Measurements from ENCODE around the gene GUCA2A. TPM values are rescaled to one million over a fixed set of nuclear protein-coding genes. Genes with fewer than 3 reads are reported as not detected.

Gene GUCA2A
- total and polyA plus RNA-seq, 4 donors = 1.0 to 29.8 TPM; not detected in 2

- 54 to 55% methylated on average over 12 of the region's 12 CpGs for WGBS, 2 donors
- H3K36me3 ChIP-seq (ENCODE audit: control insufficient read depth in 1 of 2, insufficient read depth in 2 of 2, low read length in 1 of 2) = no peaks in the 10 kb centered on the region
- no peak overlapping the region for H3K27ac ChIP-seq (ENCODE audit: low read depth in 1 of 2, low read length in 2 of 2)
- intact Hi-C loops (cut with DNase I) = no loop called here
- no peaks in the 10 kb centered on the region for H3K4me1 ChIP-seq (ENCODE audit: control insufficient read depth in 1 of 2, insufficient read depth in 2 of 2, low read length in 2 of 2)
- no peaks in the 10 kb centered on the region for H3K27me3 ChIP-seq (ENCODE audit: control insufficient read depth in 1 of 2, insufficient read depth in 2 of 2, low read length in 1 of 2)
- peak; percentile 17 for ATAC-seq (ENCODE audit: low FRiP score)
- DNase-seq = peak; percentile 48 to 76
- no peak overlapping the region for H3K4me3 ChIP-seq (ENCODE audit: low read length in 2 of 2)
- H3K9me3 ChIP-seq (ENCODE audit: control insufficient read depth, low read length) = peaks cover 4% of the 10 kb centered on the region
Observed at GRCh38 chr1:42165511-42166210, 1.1 kb upstream of the GUCA2A start.

DNA sequence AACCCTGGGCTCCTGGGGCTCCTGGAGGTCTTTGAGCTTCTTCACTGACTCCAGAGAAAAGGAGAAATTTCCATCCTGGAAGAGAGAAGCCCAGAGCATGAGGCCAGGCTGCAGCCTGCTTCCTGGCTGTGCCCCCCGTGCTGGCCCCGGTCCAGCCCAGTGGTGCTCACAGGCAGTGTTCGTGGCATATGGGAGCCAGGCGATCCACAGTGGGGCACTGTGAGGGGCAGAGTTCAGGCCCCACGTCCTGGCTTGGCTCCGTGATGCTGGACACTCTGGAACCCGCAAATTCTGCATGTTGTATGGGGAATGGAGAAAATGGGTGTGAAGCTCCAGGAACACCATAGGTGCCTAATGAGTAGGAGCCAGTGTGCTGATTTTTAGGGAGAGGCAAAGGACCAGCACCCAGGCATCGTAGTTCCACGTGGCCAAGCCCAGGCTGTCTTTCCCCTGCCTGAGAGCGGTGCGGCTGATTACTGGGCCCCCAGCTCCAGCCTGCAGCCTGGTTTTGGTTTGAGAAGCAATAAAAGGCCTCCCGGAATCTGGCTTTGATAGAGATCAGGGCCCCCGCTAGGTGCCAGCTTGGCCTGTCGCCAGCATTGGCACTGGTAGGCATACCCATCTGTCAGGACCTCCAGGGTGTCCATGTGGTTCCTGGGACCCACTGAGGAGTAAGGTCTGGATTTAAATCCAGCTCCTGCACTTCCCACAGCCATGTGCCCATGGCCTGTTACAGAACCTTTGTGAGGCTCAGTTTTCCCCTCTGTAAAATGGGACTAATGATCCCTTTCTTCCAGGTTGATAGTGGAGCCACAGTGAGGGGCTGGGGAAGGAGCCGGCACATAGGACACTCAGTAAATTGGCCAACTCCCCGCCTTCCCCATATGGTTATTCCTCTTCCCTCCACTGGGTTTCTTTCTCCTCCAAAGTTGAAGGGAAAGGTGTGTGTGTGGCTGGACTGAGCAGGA is 725 bp downstream of the GUCA2A start:
- no peak overlapping the region for H3K27ac ChIP-seq (ENCODE audit: low read depth in 1 of 2, low read length in 2 of 2)
- H3K36me3 ChIP-seq (ENCODE audit: control insufficient read depth in 1 of 2, insufficient read depth in 2 of 2, low read length in 1 of 2) = no peaks in the 10 kb centered on the region
- WGBS, 2 donors = 73 to 78% methylated on average over 16 of the region's 16 CpGs
- intact Hi-C loops (cut with DNase I) = no loop called here
- no peaks in the 10 kb centered on the region for H3K4me1 ChIP-seq (ENCODE audit: control insufficient read depth in 1 of 2, insufficient read depth in 2 of 2, low read length in 2 of 2)
- H3K4me3 ChIP-seq (ENCODE audit: low read length in 2 of 2) = no peak overlapping the region
- no peaks in the 10 kb centered on the region for H3K27me3 ChIP-seq (ENCODE audit: control insufficient read depth in 1 of 2, insufficient read depth in 2 of 2, low read length in 1 of 2)
- DNase-seq = no peak
- no peak for ATAC-seq (ENCODE audit: low FRiP score)
- H3K9me3 ChIP-seq (ENCODE audit: control insufficient read depth, low read length) = peaks cover 4% of the 10 kb centered on the region

GRCh38 chr1:42163114-42163513 is 1.4 kb downstream of the GUCA2A start:
- WGBS, 2 donors = 90% methylated on average over 2 of the region's 2 CpGs
- H3K4me1 ChIP-seq (ENCODE audit: control insufficient read depth in 1 of 2, insufficient read depth in 2 of 2, low read length in 2 of 2) = no peaks in the 10 kb centered on the region
- no peaks in the 10 kb centered on the region for H3K27me3 ChIP-seq (ENCODE audit: control insufficient read depth in 1 of 2, insufficient read depth in 2 of 2, low read length in 1 of 2)
- no peaks in the 10 kb centered on the region for H3K36me3 ChIP-seq (ENCODE audit: control insufficient read depth in 1 of 2, insufficient read depth in 2 of 2, low read length in 1 of 2)
- no peak for DNase-seq
- no peak overlapping the region for H3K4me3 ChIP-seq (ENCODE audit: low read length in 2 of 2)
- intact Hi-C loops (cut with DNase I) = no loop called here
- no peak for ATAC-seq (ENCODE audit: low FRiP score)
- H3K27ac ChIP-seq (ENCODE audit: low read depth in 1 of 2, low read length in 2 of 2) = no peak overlapping the region
- peaks cover 4% of the 10 kb centered on the region for H3K9me3 ChIP-seq (ENCODE audit: control insufficient read depth, low read length)

GRCh38 chr1:42162181-42162580 is 2.4 kb downstream of the GUCA2A start:
- DNase-seq (no peak), ATAC-seq (ENCODE audit: low FRiP score) (no peak)
- no peak overlapping the region for H3K4me3 ChIP-seq (ENCODE audit: low read length in 2 of 2)
- no peaks in the 10 kb centered on the region for H3K27me3 ChIP-seq (ENCODE audit: control insufficient read depth in 1 of 2, insufficient read depth in 2 of 2, low read length in 1 of 2)
- no peak overlapping the region for H3K27ac ChIP-seq (ENCODE audit: low read depth in 1 of 2, low read length in 2 of 2)
- no peaks in the 10 kb centered on the region for H3K4me1 ChIP-seq (ENCODE audit: control insufficient read depth in 1 of 2, insufficient read depth in 2 of 2, low read length in 2 of 2)
- H3K36me3 ChIP-seq (ENCODE audit: control insufficient read depth in 1 of 2, insufficient read depth in 2 of 2, low read length in 1 of 2) = no peaks in the 10 kb centered on the region
- WGBS, 2 donors = 83 to 85% methylated on average over 5 of the region's 5 CpGs
- intact Hi-C loops (cut with DNase I) = no loop called here
- peaks cover 4% of the 10 kb centered on the region for H3K9me3 ChIP-seq (ENCODE audit: control insufficient read depth, low read length)

DNA sequence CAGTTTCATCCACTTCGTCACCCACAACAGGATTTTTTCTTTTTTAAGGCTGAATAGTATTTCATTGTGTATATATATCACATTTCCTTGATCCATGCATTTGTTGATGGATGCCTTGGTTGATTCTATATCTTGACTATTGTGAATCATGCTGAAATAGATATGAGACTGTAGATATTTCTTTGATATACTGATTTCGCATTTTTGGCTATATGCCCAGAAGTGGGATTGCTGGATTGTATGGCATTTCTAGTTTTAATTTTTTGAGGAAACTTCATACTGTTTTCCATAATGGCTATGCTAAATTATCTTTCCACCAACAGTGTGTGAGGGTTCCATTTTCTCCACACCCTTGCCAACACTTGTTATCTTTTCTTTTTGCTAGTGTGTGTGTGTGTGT is 6.4 kb downstream of the GUCA2A start:
- H3K27me3 ChIP-seq (ENCODE audit: control insufficient read depth in 1 of 2, insufficient read depth in 2 of 2, low read length in 1 of 2) = no peaks in the 10 kb centered on the region
- 36 to 43% methylated on average over 2 of the region's 2 CpGs for WGBS, 2 donors

GRCh38 chr1:42157667-42158066 is 6.9 kb downstream of the GUCA2A start:
- H3K4me3 ChIP-seq (ENCODE audit: low read length in 2 of 2) = no peak overlapping the region
- ATAC-seq (ENCODE audit: low FRiP score) (no peak), DNase-seq (no peak)
- no peaks in the 10 kb centered on the region for H3K27me3 ChIP-seq (ENCODE audit: control insufficient read depth in 1 of 2, insufficient read depth in 2 of 2, low read length in 1 of 2)
- no peak overlapping the region for H3K27ac ChIP-seq (ENCODE audit: low read depth in 1 of 2, low read length in 2 of 2)
- 75 to 76% methylated on average over 7 of the region's 7 CpGs for WGBS, 2 donors
- no peaks in the 10 kb centered on the region for H3K4me1 ChIP-seq (ENCODE audit: control insufficient read depth in 1 of 2, insufficient read depth in 2 of 2, low read length in 2 of 2)
- intact Hi-C loops (cut with DNase I) = no loop called here
- H3K36me3 ChIP-seq (ENCODE audit: control insufficient read depth in 1 of 2, insufficient read depth in 2 of 2, low read length in 1 of 2) = no peaks in the 10 kb centered on the region
- peaks cover 4% of the 10 kb centered on the region for H3K9me3 ChIP-seq (ENCODE audit: control insufficient read depth, low read length)

More for the DNA sequence above, 6.4 kb downstream of the GUCA2A start:
- no peak overlapping the region for H3K4me3 ChIP-seq (ENCODE audit: low read length in 2 of 2)
- H3K9me3 ChIP-seq (ENCODE audit: control insufficient read depth, low read length) = peaks cover 4% of the 10 kb centered on the region
- intact Hi-C loops (cut with DNase I) = no loop called here
- H3K27ac ChIP-seq (ENCODE audit: low read depth in 1 of 2, low read length in 2 of 2) = no peak overlapping the region
- no peaks in the 10 kb centered on the region for H3K4me1 ChIP-seq (ENCODE audit: control insufficient read depth in 1 of 2, insufficient read depth in 2 of 2, low read length in 2 of 2)
- H3K36me3 ChIP-seq (ENCODE audit: control insufficient read depth in 1 of 2, insufficient read depth in 2 of 2, low read length in 1 of 2) = no peaks in the 10 kb centered on the region
- no peak for DNase-seq
- no peak for ATAC-seq (ENCODE audit: low FRiP score)

GRCh38 chr1:42155362-42155761 is 9.2 kb downstream of the GUCA2A start:
- peak in 1 of 2 donors; percentile 68 for DNase-seq
- WGBS, 2 donors = 88 to 92% methylated on average over 12 of the region's 12 CpGs

GRCh38 chr1:42154685-42155084 is 9.9 kb downstream of the GUCA2A start:
- H3K36me3 ChIP-seq (ENCODE audit: control insufficient read depth in 1 of 2, insufficient read depth in 2 of 2, low read length in 1 of 2) = no peaks in the 10 kb centered on the region
- WGBS, 2 donors = 89 to 92% methylated on average over 13 of the region's 13 CpGs

More at GRCh38 chr1:42155362-42155761, 9.2 kb downstream of the GUCA2A start:
- Histone ChIP-seq H3K36me3 (ENCODE audit: control insufficient read depth in 1 of 2, insufficient read depth in 2 of 2, low read length in 1 of 2) (no peaks in the 10 kb centered on the region), H3K4me3 (ENCODE audit: low read length in 2 of 2) (no peak overlapping the region), H3K4me1 (ENCODE audit: control insufficient read depth in 1 of 2, insufficient read depth in 2 of 2, low read length in 2 of 2) (no peaks in the 10 kb centered on the region), H3K9me3 (ENCODE audit: control insufficient read depth, low read length) (no peaks in the 10 kb centered on the region), H3K27ac (ENCODE audit: low read depth in 1 of 2, low read length in 2 of 2) (no peak overlapping the region), H3K27me3 (ENCODE audit: control insufficient read depth in 1 of 2, insufficient read depth in 2 of 2, low read length in 1 of 2) (no peaks in the 10 kb centered on the region)
- intact Hi-C loops (cut with DNase I) = no loop called here
- ATAC-seq (ENCODE audit: low FRiP score) = no peak

More at GRCh38 chr1:42154685-42155084, 9.9 kb downstream of the GUCA2A start:
- intact Hi-C loops (cut with DNase I) = no loop called here
- DNase-seq (peak in 1 of 2 donors; percentile 57), ATAC-seq (ENCODE audit: low FRiP score) (no peak)
- Histone ChIP-seq H3K27me3 (ENCODE audit: control insufficient read depth in 1 of 2, insufficient read depth in 2 of 2, low read length in 1 of 2) (no peaks in the 10 kb centered on the region), H3K4me1 (ENCODE audit: control insufficient read depth in 1 of 2, insufficient read depth in 2 of 2, low read length in 2 of 2) (no peaks in the 10 kb centered on the region), H3K4me3 (ENCODE audit: low read length in 2 of 2) (no peak overlapping the region), H3K27ac (ENCODE audit: low read depth in 1 of 2, low read length in 2 of 2) (no peak overlapping the region), H3K9me3 (ENCODE audit: control insufficient read depth, low read length) (no peaks in the 10 kb centered on the region)

Measured in aorta (tissue), 5 donors.